Measurements from ENCODE around the gene CASKIN2.

GRCh38 chr17:75552425-75553294 is 37.3 kb upstream of the CASKIN2 start:
- no peak for TF ChIP-seq CTCF (conservative IDR thresholded peaks at IDR 0.05 in 1 of 2, IDR thresholded peaks at IDR 0.05 in 1 of 2; ENCODE audit: extremely low read depth in 1 of 2, insufficient read depth in 1 of 2, low read depth in 1 of 2, low read length in 2 of 2)
- TF ChIP-seq EZH2 (IDR thresholded peaks at IDR 0.05; ENCODE audit: borderline replicate concordance, low read length), result no peak

All from mammary epithelial cell (primary cell).